NCI-H748 (cell line): ENCODE results near the gene RABGAP1.

Source experiments
- DNase-seq: peaks from one replicate; lab custom pipeline; 2025; ENCODE audit not compliant: unreplicated experiment; lab: John Stamatoyannopoulos, UW

Gene RABGAP1

DNA sequence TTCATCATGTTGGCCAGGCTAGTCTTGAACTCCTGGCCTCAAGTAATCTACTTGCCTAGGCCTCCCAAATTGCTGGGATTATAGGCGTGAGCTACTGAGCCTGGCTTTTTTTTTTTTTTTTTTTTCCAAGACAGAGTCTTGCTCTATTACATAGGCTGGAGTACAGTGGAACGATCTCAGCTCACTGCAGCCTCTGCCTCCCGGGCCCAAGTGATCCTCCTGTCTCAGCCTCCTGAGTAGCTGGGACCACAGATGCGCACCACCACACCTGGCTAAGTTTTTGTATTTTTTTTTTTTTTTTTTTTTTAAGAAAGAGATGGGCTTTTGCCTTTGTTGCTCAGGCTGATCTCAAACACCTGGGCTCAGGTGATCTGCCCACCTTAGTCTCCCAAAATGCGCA is 66.4 kb downstream of the RABGAP1 start:
- no peak for DNase-seq

DNA sequence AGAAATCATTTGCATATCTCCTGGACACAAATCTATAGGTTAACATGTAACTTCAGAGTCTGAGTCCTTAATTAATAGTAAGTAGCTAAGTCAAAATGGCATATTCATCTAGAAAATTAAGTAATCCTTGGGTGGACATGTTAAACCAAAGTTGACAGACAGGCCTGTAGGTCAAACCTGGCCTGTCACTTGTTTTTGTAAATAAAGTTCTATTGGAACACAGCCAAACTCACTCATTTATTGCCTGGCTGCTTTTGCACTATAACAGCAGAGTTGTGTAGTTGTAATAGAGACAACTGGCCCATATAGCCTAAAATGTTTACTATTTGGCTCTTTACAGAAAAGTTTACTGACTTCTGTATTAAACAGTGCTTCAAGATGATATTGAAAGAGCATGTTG is 68.1 kb downstream of the RABGAP1 start:
- no peak for DNase-seq

DNA sequence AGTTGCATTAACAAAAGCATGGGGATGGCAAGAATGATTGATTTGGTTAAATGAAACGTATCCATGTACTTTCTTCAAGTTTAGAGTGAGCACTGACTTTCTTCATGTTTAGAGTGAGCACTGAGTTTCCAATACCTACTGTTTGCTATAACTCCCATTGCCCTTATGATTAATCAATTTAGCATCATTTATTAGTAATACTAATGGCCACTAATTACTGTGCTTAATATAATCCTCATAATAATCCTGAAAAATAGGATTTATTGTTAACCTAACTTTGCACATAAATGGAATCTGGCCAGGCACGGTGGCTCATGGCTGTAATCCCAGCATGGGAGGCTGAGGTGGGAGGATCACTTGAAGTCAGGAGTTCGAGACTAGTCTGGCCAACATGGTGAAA is 70.6 kb downstream of the RABGAP1 start:
- no peak for DNase-seq

DNA sequence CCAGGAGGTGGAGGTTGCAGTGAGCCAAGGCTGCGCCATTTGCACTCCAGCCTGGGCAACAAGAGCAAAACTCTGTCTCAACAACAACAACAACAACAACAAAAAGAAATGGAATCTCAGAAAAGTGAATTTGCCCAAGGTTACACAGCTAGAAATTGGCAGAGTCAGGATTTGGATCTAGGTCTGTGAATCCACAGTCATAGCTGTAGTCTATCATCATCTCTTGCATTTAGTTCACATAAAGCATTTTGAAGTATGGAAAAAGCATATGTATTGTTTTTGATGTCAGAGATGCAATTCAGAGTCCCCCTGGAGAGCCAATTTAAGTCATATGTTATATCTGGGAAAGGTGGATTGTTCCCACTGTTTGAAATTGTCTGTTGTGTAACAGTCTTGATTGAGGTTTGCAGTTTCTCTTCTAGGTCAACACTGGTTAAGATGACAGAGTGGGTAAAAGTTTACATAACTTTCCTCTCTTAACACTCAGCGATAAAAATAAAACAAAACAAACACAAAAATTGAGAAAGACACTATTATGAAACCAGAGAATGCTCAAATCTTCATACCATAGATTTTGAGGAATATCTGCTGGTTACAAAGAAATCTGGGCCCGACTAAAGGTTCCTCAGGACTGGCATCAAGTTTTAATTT is 71.2 kb downstream of the RABGAP1 start:
- DNase-seq, result no peak

DNA sequence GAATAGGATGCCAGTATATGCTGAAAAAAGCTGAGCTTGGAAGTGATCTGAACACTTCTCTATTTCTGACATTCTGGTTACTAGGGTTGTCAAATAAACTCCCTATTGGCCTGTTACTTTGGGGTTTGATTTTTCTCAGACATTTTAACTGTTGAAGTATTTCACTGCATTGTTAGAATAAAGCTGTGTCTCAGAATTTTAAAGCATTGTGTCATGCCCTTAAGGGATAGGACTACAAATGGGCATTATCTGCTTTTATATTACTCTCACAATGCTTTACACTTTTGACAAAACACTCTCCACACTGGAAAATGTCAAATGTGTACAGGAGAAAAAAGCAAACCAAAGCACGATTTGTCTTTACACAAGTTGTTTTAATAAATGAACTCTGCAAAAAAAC is 75.8 kb downstream of the RABGAP1 start:
- no peak for DNase-seq

DNA sequence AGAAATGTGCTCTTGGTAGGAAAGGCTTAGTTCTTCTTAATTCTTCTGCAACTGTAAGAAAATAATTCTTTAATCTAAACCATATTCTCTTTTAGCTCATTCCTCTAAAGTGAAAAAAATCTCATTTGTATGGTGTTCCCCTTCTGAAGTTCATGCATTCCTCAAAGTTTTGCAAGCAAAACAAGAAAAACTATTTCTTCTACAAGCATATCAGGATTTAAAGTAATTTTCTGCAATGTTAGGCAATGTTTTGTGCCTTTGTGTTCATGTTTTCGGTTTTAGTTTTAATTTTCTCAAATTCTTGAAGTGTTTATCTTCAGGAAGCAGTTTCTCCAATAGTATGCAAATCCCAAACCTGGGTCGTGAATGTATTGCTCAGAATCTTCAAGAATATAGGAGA is 80.0 kb downstream of the RABGAP1 start:
- no peak for DNase-seq

DNA sequence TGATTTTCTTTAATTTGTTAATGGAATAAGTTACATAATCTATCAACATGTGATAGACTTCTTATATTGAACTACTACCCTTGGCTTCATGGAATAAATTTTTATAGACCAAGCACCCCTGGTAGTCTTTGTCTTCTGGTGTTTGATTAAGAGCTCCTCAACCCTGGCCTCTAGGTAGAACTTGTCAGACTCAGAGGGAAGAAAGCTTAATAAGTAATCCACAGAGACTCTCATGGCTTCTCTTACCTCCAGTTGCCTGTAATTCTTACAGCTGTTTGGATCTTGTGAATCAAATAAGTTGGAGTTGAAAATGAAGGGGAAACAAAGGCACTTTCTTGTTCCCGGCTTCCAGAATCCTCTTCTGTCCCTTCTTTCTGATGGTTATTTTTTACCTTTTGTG is 85.6 kb downstream of the RABGAP1 start:
- no peak for DNase-seq

DNA sequence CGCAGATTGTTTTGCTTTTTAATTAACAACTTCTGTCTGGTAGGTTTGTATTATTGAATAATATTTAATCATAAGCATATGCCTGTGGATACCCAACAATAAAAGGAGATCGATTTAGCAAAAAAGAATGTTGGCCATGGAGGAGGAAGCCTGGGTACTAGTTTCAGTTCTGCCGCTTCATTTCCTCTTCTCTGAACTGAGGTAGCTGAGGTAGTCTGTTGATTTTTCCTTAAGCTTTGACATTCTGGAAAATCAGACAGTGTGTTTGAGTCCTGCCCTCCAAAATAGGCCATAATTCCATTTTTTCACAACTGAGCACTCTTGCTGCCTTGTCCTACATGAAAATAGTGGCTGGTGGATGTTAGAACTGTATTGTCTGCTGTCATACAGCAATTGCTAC is 86.7 kb downstream of the RABGAP1 start:
- DNase-seq, result no peak

DNA sequence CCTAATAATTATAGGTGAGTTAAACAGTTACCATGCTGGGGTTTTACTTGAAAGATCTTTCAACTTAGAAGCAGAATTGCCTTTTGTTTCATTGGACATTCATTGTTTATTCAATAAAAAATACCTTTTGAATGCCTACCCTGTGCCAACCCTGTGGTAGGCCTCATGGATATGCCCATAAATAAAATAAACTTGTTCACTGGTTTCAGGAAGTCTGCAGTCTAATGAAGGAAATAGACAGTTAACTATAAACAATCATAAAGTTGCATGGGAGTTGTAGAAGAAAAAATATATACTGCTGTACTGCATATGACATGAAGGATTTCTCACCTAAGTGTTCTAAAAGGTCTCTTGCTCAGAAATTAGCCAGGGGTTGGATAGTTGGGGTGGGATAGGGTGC is 87.3 kb downstream of the RABGAP1 start:
- no peak for DNase-seq

DNA sequence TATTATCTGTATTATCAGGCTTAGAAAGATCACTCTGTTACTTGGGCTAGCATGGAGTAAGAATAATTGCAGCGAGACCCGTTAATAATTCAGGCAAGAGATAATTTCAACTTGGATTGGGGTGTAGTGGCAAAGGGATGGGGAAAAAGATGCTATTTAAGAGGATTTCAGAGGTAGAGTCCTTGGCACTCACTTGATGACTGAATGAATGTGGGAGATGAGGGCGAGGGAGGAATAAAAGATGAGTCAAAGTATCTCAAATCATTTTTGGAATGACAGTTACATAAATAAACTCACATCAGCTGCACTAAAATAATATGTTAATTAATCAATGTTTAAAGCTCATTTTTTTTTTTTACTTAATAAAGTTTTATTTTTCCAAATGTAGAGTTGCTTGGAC is 88.2 kb downstream of the RABGAP1 start:
- no peak for DNase-seq

DNA sequence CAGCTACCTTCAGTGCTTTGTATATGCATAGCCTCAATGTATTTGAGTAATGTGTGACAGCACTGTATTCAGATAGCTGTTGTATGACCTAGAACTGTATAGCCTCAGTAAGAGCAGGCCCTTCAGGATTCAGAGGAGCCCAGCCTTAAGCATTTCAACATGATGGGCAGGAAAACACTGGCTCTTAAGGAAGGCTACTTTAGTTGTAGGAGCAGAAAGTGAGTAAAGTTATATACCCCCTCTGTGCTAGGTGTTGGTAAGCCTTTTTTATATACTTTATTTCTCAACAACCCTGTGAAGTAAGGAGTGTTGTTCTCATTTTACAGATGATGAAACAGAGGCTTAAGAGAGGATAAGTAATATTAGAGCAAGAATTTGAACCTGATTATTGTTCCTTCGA is 91.1 kb downstream of the RABGAP1 start:
- DNase-seq, result no peak

DNA sequence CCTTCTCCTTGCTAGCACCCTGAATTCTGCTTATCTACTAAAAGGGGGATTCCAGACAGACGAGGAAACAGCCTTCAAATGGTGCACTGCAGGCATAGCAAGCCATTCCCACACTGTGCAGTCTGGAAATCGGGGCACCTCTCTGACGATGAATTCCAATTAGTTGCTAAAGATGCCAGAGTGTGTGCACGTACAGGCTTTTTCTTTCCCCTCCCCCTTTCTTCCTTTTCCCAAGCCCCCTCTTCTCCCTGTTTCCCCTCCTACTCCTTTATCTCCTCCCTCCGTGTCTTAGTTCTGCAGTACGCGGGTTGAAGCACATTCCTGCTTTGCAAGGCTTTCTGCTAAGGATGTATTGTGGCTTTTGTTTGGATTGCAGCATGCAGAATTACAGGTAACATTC is 92.5 kb downstream of the RABGAP1 start, which contains the start of gene GPR21:
GPR21 (plus strand) TSS at position 316 of the 400 bp plus-strand sequence. CDS start 900 bp downstream, outside the sequence.
- no peak for DNase-seq

DNA sequence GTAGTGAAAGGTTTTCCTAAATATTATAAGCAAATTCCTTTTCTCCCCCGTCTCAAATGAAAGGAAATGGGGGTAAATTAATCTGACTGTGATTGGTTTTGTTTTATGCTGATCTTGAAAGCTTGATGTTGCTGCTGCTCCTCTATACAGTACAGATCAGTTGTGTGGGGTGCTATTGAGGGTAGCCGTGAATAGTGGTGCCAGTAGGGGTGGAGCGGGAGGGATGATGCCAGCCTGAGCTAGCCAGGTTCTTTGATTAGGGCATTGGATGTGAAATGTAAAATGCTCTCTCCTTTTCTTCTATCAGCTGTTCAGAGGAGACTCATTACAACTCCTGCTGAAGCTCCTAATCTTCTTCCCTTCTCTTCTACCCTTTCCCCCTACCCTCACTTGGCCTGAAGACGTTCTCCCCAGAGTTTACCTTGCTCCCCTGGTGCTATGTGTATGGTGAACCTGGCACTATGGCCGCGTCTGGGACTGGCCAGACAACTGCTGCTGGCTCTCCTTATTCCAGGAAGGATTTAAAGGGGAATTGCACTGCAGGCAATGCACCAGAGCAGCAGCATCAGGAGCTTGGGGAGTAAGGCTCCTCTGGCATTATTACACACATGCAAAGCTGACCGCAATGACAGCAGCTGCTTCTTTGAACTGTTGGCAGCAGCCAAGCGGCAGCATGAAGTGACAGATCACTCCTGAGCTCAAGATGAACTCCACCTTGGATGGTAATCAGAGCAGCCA is 93.2 kb downstream of the RABGAP1 start:
- DNase-seq, result no peak

DNA sequence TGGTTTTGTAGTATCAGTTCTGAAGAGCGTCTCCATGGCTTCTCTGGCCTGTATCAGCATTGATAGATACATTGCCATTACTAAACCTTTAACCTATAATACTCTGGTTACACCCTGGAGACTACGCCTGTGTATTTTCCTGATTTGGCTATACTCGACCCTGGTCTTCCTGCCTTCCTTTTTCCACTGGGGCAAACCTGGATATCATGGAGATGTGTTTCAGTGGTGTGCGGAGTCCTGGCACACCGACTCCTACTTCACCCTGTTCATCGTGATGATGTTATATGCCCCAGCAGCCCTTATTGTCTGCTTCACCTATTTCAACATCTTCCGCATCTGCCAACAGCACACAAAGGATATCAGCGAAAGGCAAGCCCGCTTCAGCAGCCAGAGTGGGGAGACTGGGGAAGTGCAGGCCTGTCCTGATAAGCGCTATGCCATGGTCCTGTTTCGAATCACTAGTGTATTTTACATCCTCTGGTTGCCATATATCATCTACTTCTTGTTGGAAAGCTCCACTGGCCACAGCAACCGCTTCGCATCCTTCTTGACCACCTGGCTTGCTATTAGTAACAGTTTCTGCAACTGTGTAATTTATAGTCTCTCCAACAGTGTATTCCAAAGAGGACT is 94.2 kb downstream of the RABGAP1 start:
- DNase-seq, result no peak

DNA sequence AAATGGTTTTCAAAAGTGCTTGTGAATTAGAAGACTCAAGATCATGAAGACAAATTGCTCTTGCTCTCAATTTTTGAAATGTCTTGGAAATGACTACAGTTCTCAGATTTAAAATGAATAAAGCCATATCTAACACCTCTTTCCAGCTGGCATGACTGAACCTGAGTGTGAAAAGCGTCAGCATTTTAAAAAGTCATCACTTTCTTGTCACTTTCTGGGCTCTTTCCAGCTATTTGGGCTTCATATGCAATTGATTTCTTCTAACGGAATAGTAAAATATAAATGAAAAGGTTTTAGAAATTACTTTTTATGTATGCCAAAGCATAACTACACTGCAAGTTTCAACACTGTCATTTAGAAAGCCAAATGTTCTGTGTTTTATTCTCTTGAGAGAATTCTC is 95.0 kb downstream of the RABGAP1 start:
- DNase-seq, result no peak

DNA sequence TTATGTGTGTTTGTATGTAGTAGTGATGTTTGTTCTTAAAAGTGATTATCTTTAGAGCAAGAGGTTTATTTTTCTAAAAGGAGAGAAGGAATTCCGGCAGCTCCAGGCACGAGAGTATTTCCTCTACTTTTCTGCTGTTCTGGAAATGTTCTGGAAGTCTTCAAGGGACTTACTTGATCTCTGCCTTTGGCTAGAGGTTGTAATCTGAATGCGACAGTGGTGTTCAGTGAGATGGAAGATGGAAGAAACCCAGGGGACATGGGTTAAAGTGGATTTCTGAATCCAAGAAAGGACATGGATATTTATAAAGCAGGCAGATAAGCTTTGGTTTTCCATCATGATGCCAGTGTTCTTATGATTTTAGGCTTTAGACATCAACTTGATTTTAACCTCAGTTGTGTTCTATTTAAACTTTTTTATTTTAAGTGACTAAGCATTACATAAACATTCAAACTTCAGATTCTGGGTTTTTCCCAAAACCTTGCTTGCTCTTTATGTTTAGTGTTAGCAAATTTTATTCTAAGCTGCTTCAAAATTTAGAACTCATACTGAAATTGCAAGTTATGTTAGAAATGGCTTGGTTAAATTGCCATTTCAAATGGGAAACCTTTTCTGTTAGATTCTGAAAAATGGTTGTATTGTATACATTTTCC is 96.2 kb downstream of the RABGAP1 start:
- no peak for DNase-seq

DNA sequence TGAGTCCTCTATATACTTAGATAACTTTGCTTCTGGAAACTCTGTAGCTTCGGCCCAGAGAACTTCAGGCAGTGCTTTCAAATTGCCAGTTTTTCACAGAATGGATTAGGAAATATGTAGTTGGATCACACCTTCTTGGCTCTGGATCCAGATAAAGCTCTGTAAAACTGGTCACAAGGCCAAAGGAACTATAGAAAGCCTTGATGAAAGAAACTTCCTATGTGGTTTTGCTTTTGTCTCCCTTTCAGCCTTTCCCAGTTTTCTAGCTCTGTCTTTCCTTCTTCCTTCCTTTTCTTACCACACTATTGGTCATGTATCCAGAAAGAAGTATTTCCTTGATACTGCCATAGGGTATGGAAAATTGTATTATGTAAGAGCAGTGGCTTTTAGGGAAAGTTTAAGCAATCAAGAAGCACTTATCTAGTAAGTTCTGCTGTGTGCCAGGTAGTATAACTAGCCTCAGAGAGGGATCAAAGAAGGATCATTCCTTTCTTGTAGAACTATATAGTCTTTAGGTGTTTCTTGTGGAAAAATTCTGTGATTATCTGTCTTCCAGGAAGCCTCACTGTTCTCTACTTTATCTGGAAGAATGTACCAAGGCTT is 98.9 kb downstream of the RABGAP1 start:
- DNase-seq, result no peak

DNA sequence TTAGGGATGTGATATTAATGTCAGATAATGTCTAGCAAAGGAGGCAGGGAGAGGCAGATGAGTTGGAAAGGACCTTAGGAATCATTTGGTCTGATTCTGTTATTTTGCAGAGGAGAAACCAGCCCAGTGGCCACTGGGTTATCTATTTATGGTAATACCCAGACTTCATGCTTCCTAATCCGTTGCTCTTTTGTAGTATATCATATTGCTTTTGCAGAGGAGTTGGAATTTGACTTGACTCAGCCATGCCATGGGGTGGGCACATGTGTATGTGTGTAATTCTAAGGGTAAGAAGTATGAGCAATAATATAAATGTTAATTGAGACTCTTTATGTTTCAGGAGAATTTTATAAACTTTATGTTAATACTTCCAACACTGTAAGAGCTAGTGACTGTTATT is 100.0 kb downstream of the RABGAP1 start:
- no peak for DNase-seq

DNA sequence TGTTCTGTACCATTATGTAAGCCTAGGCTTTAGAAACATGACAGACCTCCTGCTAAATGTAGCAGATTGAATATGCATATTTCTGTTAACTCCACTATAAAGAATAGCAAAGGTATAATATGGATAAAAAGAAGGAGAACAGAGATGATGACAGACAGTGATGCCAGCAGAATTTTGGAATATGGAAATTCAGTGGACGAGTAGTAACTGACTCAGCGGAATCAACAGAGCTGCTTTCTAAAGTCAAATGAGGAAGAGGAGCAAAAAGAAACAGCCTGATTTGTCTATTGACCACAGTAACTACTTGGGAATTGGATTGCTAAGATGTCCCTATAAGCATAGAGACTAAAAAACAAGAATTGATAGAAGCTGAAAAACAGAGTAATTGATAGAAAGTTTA is 100.7 kb downstream of the RABGAP1 start:
- DNase-seq, result no peak

DNA sequence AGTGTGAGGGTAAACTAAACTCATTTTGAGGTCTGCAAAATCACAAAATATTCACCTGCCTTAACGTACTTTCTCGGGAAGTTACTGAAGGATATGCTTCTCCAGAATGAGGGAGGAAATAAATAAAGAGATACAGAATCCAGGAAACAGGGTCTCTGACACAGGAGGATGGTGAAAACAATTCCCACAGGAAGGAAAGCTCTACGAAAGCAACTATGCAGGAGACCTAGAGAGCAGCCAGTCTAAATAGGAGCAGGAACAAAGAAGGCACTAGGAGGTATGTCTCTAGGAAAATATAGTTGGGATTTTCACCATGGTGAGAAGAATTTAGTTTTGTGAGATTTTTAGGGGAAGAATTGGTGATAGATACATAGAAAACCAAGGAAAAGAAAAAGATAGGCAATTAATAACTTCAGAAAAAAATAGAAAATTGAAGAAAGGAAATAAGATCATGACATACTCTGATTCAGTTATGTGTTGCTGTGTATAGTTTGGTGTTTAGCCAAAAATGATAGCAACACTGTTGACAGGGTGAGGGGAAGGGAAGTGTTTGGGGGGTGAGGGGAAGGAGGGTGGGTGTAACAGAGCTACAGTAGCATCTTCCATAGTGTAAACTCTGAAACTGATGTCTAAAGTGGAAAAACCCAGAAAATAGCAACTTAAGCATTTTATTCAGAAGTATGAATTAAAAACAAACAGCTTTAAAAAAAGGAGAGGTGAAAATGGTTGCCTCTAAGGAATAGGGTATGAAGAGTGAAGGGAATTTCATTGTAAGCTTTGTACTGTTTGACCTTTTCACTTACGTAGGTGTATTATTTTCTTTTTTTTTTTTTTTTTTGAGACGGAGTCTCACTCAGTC is 102.5 kb downstream of the RABGAP1 start:
- DNase-seq, result no peak

DNA sequence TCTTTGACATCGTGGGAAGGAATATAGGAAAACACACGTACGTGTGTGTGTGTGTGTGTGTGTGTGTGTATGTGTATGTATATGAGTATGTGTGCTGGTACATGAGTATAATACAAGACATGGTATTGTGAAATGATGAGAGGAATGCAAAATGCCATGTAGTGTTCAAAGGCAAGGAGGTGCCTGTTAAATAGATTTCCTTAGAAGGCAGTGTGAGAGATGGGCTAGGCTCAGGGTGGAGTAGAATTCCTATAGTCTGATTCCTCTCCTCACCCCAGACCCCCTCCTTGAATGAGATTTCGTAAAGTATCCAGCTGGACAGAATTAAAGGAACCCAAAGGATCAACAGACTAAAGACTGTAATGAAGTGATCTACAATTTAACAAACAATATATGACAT is 103.8 kb downstream of the RABGAP1 start:
- DNase-seq, result no peak
